NCI-H2171 (cell line): ENCODE measurements around the gene STRA6.
A peak's percentile ranks its signal among the peaks of the same experiment; 100 is the strongest.
"Not testable (repeated sequence)": the region's sequence is repeated elsewhere in the genome, so short reads cannot be mapped to it uniquely, and the experiment has no call there.

Experiments used
- DNase-seq: peaks from one replicate; lab custom pipeline; 2025; lab: John Stamatoyannopoulos, UW

STRA6 gene

DNA sequence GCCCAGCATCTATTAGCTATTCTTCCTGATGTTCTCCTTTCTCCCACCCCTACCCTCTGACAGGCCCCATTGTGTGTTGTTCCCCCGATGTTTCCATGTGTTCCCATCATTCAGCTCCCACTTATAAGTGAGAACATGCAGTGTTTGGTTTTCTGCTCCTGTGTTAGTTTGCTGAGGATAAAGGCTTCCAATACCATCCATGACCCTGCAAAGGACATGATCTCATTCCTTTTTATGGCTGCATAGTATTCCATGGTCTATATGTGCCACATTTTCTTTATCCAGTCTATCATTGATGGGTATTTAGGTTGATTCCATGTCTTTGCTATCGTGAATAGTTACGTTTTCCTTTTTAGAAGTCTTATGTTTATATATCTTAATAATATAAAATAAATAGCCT, 42.2 kb downstream of the STRA6 start:
- not testable (repeated sequence) for DNase-seq

DNA sequence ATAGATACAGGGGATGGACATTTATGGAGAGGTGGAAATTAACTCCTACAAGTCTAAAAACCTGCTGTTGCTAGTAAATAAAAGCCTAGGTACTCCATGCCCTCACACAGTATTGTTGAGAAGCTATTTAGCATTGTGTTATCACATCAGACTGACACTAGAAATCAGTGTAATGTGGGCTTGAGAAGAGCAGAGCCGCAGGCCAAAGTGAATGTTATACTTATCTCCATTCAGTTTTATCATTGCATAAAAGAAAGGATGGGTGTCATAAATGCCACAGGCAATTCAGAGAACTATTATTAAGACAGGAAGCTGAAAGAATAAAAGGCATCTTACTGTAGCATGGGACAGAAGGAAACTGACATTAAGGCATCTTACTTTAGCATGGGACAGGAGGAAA, 42.8 kb downstream of the STRA6 start:
- DNase-seq, result no peak

DNA sequence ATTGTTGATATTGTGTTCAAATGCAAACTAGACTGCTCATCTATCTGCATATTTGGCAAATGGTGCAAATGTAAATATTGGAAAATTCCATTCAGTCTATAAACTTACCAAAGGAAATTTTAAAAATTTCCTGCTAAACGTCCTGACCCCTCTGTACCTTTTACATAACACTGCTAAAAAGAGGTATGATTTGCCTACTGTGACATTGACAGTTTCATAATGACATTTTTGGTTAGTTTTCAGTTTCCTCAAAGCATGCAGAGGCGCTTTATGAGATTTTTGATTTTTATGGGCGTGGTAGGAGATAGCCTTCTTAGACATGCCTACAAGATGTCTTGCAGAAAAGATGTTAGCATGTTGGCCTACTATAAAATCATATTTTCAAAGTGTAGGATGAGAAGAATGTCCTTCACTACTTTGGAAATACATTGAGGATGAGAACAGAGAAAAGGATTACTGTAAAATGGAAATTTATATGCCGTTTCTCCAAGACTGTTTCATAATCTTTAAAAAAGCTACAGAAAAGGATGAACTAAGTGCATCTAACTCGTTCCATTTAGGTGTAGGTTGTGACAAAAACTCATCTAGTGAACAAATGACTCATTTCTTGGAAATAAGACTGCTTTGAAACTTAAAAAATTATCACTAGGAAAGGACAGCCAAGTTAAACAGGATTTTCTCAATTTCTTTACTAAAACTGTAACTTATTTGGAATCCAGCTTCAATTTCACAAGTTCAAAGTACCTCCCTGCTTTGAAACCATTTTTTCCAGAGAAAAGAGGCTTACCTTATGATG, 43.5 kb downstream of the STRA6 start:
- no peak for DNase-seq

DNA sequence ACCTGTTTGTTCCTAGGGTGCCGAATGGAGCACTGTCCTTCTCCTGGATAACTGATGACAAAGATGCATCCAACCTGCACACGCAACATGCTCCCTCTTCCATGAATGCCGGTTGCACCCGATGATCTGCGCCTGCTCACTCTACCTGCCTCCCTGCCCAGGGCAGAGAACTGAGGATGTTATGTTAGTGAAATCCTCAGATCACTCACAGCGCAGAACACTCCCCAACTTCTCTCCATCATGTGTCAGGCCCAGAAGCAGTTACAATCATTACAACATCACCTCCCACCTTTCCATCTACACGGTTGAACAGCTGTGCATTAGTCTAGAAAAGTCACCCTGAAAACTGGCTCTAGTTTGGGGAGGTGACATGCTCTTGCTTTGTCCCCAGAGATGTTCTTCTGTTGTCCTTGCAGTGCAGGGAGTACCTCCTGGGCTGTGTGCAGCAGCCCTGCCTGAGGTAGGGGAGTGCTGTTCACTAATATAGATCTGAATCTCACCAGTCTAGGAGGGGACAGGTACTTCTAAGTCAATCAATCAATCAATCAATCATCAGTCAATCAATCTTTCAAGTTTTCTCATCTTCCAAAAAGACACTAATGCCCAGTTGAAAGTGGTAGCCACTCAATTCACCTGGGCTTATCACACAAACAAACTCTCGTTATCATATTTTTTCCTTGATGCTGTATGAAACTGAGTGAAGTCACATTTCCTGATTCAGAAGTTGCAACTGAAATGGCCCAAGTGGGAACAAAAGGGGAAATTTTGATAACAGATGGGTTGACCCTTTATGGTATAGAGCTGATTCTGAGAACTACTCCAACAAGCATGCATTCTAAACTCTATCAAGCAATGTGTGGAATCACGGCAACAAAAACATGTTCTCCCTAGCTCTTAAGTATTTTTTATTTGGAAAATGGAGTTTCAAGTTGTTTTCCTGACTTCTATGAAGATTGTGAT, 44.4 kb downstream of the STRA6 start:
- DNase-seq, result no peak

DNA sequence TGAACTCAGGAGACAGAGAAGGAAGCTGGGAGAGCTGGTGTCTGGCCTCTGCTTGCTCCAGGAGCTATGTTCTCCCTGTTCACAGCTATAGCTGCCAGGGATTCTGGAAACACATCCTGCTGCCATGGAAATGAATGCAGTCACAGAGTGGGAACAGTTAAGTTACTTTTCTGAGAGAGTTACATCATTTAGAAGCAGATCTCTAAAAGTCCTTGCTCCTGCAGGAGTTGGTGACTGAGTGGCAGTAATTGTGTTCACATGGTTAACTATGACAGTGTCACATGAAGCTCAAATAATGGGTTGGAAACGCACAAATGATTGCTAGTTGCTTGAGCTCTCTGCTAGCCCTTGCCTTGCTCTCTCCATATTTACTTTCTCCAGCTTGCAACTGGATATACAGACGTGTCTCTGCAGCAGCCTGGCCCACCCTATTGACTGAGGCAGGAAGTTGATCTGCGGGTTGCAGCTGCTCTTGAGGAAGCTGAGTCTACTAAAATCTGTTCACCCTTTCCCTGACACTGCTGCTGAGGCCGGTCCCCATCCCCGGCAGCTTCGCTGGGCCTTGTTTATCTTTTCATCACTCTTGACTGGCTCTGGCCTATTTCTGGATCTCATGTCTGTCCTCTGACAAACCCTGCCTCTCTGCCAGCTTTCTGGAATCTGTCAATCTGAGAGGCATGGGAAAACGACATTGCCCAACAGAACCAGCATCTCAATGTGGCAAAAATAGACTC, 45.7 kb downstream of the STRA6 start:
- DNase-seq, result peak; percentile 55

DNA sequence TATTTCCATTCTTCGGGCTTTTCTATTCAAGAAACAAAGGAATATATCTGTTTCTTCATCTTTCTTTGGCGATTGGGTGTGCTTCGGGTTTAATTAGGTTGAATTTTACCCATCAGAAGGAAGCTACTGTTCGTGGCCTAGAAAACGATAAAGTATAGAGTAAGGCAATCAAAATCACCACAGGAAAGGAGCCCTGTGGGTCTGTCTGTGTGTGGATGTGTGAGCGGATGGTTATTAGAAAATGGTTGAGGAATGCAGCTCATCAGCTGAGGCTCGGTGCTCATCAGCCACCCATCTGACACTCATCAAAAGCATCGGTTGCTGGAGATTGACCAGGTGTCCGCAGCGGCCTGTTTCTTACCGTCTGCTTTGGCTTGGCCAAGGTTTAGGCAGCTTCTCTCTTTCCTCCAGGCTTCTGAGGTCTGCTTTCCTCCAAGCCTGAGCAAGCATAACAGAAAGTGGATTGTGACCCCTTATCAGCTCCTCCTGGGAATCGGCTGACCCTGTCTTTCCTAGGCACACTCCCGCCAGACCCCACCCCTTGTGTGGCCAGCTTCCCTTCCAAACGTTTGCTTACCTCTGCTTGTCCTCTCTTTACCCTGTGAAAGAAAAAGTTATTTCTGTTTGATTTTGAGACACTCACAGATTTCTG, 46.7 kb downstream of the STRA6 start:
- no peak for DNase-seq

DNA sequence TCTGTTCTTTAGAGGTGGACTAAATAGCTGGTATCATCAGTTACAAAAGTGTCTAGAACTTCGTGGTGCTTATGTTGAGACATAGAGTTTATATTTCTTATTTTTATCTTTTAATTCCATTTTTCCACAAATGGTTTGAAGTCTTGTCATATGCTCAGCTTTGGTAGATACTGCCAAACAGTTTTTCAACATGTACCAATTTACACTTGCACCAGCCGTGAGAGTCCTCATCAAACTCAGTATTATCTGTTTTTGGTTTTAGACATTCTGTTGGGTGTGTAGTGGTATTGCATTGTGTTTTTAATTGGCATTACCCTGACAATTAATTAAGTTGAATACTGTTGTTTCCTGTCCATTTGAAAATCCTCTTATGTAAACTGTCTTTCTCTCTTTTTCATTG, 55.5 kb downstream of the STRA6 start:
- no peak for DNase-seq

DNA sequence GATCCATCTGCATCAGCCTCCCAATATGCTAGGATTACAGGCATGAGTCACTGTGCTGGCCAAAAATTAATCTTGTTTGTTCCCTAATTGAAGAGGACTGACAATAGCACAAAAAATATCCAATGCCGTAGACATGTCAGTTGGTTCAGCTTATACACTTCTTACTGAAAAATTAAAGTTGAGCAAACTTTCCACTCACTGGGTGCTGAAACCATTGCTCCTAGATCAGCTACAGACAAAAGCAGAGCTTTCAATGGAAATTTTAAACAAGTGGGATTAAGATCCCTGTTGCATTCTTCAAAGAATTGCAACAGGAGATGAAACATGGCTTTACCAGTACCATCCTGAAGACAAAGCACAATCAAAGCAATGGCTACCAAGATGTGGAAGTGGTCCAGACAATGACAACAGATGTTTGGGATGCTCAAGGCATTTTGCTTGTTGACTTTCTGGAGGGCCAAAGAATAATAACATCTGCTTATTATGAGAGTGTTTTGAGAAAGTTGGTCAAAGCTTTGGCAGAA, 56.2 kb downstream of the STRA6 start:
- DNase-seq, result no peak

DNA sequence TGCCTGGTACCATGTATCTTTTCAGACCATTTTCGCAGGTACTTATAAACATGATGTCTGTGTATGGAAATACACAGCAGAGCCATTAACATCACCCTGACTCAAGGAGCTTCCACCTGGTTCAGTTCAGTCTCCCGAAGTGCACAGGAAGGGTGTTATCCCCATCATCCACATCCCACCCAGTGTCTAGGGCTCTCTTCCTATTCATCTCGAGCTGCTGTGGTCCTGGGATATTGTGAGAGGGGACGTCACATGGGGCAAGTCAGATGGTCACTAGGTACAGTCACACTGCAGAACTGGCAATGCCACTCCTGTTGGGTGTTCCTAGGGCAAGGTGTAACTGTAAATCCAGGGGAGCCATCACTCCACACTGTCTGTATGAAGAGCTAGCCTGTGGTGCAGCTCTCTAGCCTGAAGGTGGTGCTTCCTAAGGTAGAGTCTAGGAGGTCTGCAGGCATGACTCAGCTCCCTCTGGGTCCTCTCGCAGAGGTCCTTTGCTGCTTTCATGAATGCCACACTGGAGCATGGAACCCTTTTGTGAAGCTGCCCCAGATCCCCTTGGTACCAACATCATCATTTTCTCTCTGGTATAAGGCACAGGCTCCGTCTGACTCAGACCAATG, 58.3 kb downstream of the STRA6 start:
- no peak for DNase-seq

DNA sequence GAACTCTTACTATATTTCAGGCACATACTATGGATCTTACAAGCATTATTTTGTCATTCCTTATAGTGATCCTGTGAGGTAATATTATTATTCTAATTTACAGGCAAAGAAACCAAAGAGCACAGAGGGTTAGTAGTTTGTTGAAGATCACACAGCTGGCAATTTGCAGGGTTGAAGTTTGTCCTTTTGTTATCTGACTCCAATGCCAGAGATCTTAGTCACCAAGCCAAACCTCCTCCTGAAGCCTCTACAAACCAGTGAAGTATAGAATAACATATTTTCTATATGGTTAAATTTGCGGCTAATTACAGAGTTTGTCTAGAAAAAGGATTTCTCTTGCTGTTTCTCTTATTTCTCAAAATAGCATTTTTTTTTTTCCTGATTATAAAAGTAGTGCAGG, 61.0 kb downstream of the STRA6 start:
- no peak for DNase-seq

DNA sequence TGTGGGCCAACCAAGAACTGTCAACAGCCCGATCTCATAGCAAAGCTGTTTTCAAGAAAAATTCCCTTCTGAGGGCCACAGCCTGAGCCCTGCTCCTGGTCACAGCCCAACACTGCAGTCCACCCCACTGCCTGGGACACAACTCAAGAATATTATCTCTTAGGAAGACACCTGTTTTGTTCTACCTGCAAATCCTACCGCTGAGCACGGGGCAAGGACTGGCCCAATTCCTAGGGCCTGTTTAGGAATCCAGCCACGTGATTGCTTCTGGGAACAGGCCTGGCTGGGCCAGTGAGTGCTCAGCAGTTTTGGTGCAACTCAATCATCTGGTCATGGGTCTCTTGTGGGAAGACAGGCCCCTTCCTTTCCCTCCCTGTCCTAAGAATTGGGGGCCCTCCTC, 63.9 kb downstream of the STRA6 start:
- DNase-seq, result no peak

DNA sequence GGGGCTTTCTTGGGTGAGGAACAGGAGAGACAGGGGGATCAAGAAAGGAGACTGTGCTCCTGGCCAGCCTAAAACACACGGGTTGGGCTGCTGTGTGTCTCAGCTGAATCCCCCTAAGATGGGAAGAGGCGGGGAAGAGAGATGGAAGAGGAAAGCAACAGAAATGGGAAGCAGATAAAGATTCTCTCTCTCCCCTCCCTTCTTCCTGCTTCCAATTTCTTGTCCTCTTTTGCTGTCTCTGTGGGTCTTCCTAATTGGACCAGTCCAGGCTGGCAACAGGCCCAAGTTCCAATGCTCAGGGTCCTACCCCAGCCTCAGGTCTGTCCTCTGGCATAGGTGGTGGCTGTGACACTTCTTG, 65.1 kb downstream of the STRA6 start:
- DNase-seq, result no peak

DNA sequence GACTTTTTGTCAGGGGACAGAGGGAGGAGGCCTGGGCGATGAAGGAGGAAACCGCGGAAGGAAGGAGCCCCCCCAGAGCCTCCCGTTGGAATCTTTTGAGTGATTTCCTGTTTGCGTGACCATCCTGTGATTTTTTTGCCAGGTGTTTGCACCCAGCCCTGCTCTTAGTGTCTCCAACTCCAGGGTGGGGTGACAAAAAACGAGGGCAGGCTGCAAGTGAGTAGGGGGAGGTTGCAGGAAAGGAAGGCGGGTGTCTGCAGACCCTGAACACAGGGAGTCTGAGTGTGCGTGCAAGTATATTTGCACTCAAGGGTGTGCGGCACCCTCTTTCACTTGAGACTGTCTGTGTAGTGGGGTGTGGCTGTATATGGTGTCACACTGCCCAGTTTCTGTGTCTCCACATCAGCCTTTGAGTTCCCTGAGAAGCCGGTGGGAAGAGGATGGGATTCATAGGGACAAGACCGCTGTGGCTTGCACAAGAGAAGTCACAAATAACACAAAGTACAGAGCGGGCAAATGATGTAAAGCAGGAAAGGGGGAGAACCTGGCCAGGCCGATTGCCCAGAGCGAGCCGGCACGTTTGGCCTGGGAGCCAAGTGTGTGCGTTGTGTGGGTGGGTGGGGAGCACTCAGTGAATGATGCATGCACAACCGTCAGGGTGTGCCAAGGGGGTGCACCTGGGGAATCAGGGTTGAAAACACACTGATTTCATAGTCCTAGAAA, 65.6 kb downstream of the STRA6 start:
- DNase-seq, result no peak

DNA sequence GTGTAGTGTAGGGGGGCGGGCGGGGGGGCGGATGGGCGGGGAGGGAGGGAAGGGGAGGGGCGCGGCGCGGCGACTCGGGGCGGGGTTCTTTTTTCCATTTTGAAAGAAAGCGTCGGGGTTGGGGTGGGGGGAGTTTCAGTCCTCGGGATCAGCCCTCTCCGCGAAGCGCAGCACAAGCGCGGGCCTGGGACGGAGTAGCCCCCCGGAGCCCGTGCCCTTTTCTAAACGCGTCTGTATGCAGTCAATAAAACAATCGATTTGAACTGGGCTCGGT, 66.1 kb downstream of the STRA6 start:
- no peak for DNase-seq

DNA sequence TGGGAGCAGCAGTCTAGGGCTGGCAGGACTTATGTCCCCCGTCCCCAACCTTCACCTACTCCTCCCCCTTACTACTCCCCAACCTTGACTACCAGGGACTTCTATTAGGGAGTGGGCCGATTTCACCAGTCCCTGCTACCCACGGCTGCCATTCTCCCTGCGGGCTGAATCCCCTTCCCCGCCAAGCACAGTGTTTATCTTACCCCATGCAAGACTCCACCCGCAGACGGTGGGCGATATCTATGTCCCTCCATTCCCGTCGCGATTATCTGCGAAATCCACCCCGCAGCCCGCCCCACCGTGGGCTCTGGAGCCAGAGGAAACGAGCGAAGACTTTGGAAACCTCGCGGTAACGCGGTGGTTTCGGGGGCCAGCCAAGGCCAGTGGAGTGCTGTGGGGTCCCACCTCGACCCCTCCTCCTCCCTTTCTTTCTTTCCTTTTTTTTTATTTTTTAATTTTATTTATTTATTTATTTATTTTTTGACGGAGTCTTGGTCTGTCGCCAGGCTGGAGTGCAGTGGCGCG, 67.5 kb downstream of the STRA6 start:
- DNase-seq, result no peak

DNA sequence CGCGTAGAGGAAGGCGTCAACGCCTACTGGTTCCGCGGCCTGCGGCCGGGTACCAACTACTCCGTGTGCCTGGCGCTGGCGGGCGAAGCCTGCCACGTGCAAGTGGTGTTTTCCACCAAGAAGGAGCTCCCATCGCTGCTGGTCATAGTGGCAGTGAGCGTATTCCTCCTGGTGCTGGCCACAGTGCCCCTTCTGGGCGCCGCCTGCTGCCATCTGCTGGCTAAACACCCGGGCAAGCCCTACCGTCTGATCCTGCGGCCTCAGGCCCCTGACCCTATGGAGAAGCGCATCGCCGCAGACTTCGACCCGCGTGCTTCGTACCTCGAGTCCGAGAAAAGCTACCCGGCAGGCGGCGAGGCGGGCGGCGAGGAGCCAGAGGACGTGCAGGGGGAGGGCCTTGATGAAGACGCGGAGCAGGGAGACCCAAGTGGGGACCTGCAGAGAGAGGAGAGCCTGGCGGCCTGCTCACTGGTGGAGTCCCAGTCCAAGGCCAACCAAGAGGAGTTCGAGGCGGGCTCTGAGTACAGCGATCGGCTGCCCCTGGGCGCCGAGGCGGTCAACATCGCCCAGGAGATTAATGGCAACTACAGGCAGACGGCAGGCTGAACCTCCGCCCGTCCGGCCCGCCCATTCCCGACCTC, 68.1 kb downstream of the STRA6 start:
- no peak for DNase-seq

DNA sequence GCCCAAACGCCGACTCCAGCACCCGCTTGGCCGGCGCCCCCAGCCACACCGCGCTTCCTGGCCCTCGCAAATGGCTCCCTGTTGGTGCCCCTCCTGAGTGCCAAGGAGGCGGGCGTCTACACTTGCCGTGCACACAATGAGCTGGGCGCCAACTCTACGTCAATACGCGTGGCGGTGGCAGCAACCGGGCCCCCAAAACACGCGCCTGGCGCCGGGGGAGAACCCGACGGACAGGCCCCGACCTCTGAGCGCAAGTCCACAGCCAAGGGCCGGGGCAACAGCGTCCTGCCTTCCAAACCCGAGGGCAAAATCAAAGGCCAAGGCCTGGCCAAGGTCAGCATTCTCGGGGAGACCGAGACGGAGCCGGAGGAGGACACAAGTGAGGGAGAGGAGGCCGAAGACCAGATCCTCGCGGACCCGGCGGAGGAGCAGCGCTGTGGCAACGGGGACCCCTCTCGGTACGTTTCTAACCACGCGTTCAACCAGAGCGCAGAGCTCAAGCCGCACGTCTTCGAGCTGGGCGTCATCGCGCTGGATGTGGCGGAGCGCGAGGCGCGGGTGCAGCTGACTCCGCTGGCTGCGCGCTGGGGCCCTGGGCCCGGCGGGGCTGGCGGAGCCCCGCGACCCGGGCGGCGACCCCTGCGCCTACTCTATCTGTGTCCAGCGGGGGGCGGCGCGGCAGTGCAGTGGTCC, 68.7 kb downstream of the STRA6 start:
- DNase-seq, result no peak

DNA sequence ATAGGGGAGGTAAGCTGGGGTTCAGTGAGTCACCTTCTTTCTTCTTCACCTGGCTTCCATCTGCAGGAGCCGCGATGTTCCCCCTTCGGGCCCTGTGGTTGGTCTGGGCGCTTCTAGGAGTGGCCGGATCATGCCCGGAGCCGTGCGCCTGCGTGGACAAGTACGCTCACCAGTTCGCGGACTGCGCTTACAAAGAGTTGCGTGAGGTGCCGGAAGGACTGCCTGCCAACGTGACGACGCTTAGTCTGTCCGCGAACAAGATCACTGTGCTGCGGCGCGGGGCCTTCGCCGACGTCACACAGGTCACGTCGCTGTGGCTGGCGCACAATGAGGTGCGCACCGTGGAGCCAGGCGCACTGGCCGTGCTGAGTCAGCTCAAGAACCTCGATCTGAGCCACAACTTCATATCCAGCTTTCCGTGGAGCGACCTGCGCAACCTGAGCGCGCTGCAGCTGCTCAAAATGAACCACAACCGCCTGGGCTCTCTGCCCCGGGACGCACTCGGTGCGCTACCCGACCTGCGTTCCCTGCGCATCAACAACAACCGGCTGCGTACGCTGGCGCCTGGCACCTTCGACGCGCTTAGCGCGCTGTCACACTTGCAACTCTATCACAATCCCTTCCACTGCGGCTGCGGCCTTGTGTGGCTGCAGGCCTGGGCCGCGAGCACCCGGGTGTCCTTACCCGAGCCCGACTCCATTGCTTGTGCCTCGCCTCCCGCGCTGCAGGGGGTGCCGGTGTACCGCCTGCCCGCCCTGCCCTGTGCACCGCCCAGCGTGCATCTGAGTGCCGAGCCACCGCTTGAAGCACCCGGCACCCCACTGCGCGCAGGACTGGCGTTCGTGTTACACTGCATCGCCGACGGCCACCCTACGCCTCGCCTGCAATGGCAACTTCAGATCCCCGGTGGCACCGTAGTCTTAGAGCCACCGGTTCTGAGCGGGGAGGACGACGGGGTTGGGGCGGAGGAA, 69.6 kb downstream of the STRA6 start:
- no peak for DNase-seq
